GM23338 (cell line): Measurements from ENCODE around the gene TNIP2. TPM values are rescaled to one million over a fixed set of nuclear protein-coding genes. Genes with fewer than 3 reads are reported as not detected.

Source experiments
- ATAC-seq: fragments of 200-7000 bp; cut with Tn5 transposase; 3 replicates; pipeline ENCODE4 v1.9.1; 2020
- DNase-seq: peaks from one replicate; pipeline ENCODE4 v3.0.0-alpha.2; 2015; ENCODE audit warnings: low spot score
- H2AFZ ChIP-seq: fragments of 200-600 bp; sonication (generic); 2 replicates; pipeline ENCODE4 v1.8.0; 2016; ENCODE audit warnings: antibody characterized with exemption, mild to moderate bottlenecking, moderate library complexity
- H3F3A ChIP-seq: fragments of 200-600 bp; sonication (generic); replicated peaks from 2 replicates; pipeline ENCODE4 v1.8.0; 2017; ENCODE audit warnings: antibody characterized with exemption, mixed run types, low read depth
- H3K27ac ChIP-seq: fragments of 200-600 bp; sonication (generic); 2 replicates; pipeline ENCODE4 v1.6.1; 2016; ENCODE audit warnings: low read depth
- H3K27me3 ChIP-seq: fragments of 200-600 bp; sonication (generic); 2 replicates; pipeline ENCODE4 v1.8.0; 2016; ENCODE audit warnings: mild to moderate bottlenecking, mixed run types, moderate library complexity; ENCODE audit not compliant: insufficient read depth
- H3K36me3 ChIP-seq: fragments of 200-600 bp; sonication (generic); 2 replicates; pipeline ENCODE4 v1.8.0; 2016; ENCODE audit warnings: mild to moderate bottlenecking; ENCODE audit not compliant: insufficient read depth
- H3K4me1 ChIP-seq: fragments of 200-600 bp; sonication (generic); 2 replicates; pipeline ENCODE4 v1.8.0; 2016; ENCODE audit warnings: mild to moderate bottlenecking, moderate library complexity; ENCODE audit not compliant: insufficient read depth
- H3K4me2 ChIP-seq: fragments of 200-600 bp; sonication (generic); 2 replicates; pipeline ENCODE4 v1.7.1; 2017; ENCODE audit warnings: mixed run types
- H3K4me3 ChIP-seq: fragments of 200-600 bp; sonication (generic); 2 replicates; pipeline ENCODE4 v1.6.1; 2016; ENCODE audit warnings: mixed run types
- H3K79me2 ChIP-seq: fragments of 200-600 bp; sonication (generic); replicated peaks from 2 replicates; pipeline ENCODE4 v1.8.0; 2017; ENCODE audit warnings: mild to moderate bottlenecking; ENCODE audit not compliant: insufficient read depth
- H3K9me2 ChIP-seq: fragments of 200-600 bp; sonication (generic); 2 replicates; pipeline ENCODE4 v1.8.0; 2017; ENCODE audit not compliant: insufficient read depth
- H4K20me1 ChIP-seq: fragments of 200-600 bp; sonication (generic); replicated peaks from 2 replicates; pipeline ENCODE4 v1.8.0; 2017; ENCODE audit warnings: mild to moderate bottlenecking; ENCODE audit not compliant: insufficient read depth
- H3K27ac Mint-ChIP-seq: 2 replicates; pipeline ENCODE4 v1.8.0; 2020; ENCODE audit warnings: inconsistent platforms, mild to moderate bottlenecking, moderate library complexity, mixed read lengths
- H3K27me3 Mint-ChIP-seq: 3 replicates; pipeline ENCODE4 v1.8.0; 2022; ENCODE audit warnings: low read depth, mild to moderate bottlenecking, moderate library complexity, mixed read lengths, inconsistent platforms; ENCODE audit not compliant: insufficient read depth, poor library complexity
- H3K36me3 Mint-ChIP-seq: 3 replicates; pipeline ENCODE4 v1.8.0; 2021; ENCODE audit warnings: low read depth, mild to moderate bottlenecking, inconsistent platforms, moderate library complexity, mixed read lengths
- H3K4me1 Mint-ChIP-seq: 3 replicates; pipeline ENCODE4 v1.8.0; 2020; ENCODE audit warnings: mild to moderate bottlenecking, inconsistent platforms, mixed read lengths
- H3K4me3 Mint-ChIP-seq: 3 replicates; pipeline ENCODE4 v1.8.0; 2021; ENCODE audit warnings: moderate library complexity, mild to moderate bottlenecking, inconsistent platforms, mixed read lengths
- H3K9me3 Mint-ChIP-seq: 3 replicates; pipeline ENCODE4 v1.8.0; 2020; ENCODE audit warnings: moderate library complexity, mild to moderate bottlenecking, inconsistent platforms, mixed read lengths
- CREB1 ChIP-seq: fragments of 250-450 bp; sonication (Bioruptor Pico); IDR thresholded peaks from 2 replicates; pipeline ENCODE4 v1.5.0; 2020; ENCODE audit warnings: low read depth, mild to moderate bottlenecking, moderate library complexity
- CTCF ChIP-seq, 2 experiments: fragments of 200-600 bp in 1 of 2; sonication (generic) in 1 of 2; conservative IDR thresholded peaks; 2 replicates each; pipeline versions ENCODE4 v1.5.1 to v1.6.1; 2016 to 2017; ENCODE audit warnings: antibody characterized with exemption in 2 of 2, low read depth in 2 of 2, mild to moderate bottlenecking in 2 of 2, moderate library complexity in 1 of 2
- EZH2 ChIP-seq: fragments of 200-600 bp; sonication (generic); IDR thresholded peaks from one replicate; pipeline ENCODE4 v1.8.0; 2017; ENCODE audit warnings: antibody characterized with exemption, mild to moderate bottlenecking, low read depth; ENCODE audit not compliant: unreplicated experiment
- EZH2phosphoT487 ChIP-seq: fragments of 200-600 bp; sonication (generic); IDR thresholded peaks from one replicate; pipeline ENCODE4 v1.8.1; 2018; ENCODE audit warnings: antibody characterized with exemption; ENCODE audit not compliant: unreplicated experiment
- JUNB ChIP-seq: IDR thresholded peaks from one replicate; pipeline ENCODE4 v1.6.1; 2016; ENCODE audit warnings: antibody characterized with exemption; ENCODE audit not compliant: unreplicated experiment
- NANOG ChIP-seq: IDR thresholded peaks from 2 replicates; pipeline ENCODE4 v1.6.1; 2016; ENCODE audit warnings: antibody characterized with exemption, borderline replicate concordance
- POLR2AphosphoS5 ChIP-seq: IDR thresholded peaks from 2 replicates; pipeline ENCODE4 v1.6.1; 2016; ENCODE audit warnings: antibody characterized with exemption, low read depth
- REST ChIP-seq: IDR thresholded peaks from one replicate; pipeline ENCODE4 v1.6.1; 2018; ENCODE audit warnings: antibody characterized with exemption; ENCODE audit not compliant: unreplicated experiment
- STAT1 ChIP-seq: IDR thresholded peaks from one replicate; pipeline ENCODE4 v1.6.1; 2016; ENCODE audit warnings: antibody characterized with exemption; ENCODE audit not compliant: unreplicated experiment
- ZNF114 ChIP-seq: fragments of 250-450 bp; sonication (Bioruptor Pico); IDR thresholded peaks from 2 replicates; pipeline ENCODE4 v1.5.0; 2020; ENCODE audit warnings: mild to moderate bottlenecking, moderate library complexity
- polyA plus RNA-seq: library from polyadenylated mRNA; unstranded; fragments of >200 nt; fragmentation: Nextera tagmentation; extraction: Ambion mirVana; gene quantifications from 2 replicates; pipeline ENCODE4 v1.2.1, GENCODE V29; 2016
- total RNA-seq: library from RNA; depleted of rRNA; stranded (reverse); fragments of >200 nt; shearing (Covaris generic); gene quantifications from 2 replicates; pipeline ENCODE4 v1.2.3, GENCODE V29; 2014
- TF ChIP-seq, protein P1 (sequence below): fragments of 250-450 bp; sonication (Bioruptor Pico); IDR thresholded peaks from 2 replicates; pipeline ENCODE4 v1.5.0; 2020; ENCODE audit warnings: mild to moderate bottlenecking, moderate library complexity
- TF ChIP-seq, protein P2 (sequence below): IDR thresholded peaks from 2 replicates; pipeline ENCODE4 v1.6.1; 2016; ENCODE audit warnings: antibody characterized with exemption

TNIP2 gene
- total and polyA plus RNA-seq, 2 experiments from 2014 or later: 34.8 to 61.4 TPM

DNA sequence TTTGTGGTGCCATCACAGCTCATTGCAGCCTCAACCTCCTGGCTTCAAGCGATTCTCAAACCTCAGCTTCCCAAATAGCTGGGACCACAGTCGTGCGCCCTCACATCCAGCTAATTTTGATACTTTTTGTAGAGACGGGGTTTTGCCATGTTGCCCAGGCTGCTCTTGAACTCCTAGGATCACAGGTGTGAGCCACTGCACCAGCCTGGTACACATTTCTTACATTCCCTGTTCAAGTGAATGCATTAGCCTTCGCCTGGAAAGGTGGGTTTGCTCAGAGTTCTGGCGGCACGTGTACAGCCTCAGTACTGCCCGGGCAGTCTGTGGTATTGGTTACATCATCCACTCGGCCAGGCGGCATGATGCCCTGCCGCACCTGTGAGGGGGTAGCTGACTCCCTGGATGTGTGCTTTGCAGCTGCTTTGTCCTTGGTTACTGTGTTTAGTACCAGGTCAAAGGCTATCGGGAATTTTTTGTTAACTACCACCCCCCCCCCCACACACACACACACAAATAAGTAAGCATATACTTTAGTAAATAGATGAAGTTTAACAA, 57.1 kb downstream of the TNIP2 start:
- Histone ChIP-seq H3K4me3 (no peak overlapping the region), H3K4me1 (no peaks in the 10 kb centered on the region), H3K36me3 (peaks cover 35% of the 10 kb centered on the region), H3K4me2 (no peak overlapping the region), H3F3A (no peaks in the 10 kb centered on the region), H4K20me1 (no peaks in the 10 kb centered on the region; the same call in 1 of the 2 replicates), H2AFZ (no peak overlapping the region), H3K27me3 (no peaks in the 10 kb centered on the region), H3K9me2 (no peaks in the 10 kb centered on the region), H3K79me2 (no peaks in the 10 kb centered on the region), H3K27ac (peak overlapping the region; percentile 6; the same call in 1 of the 2 replicates)
- Mint-ChIP-seq H3K4me3 (no peak overlapping the region), H3K27me3 (peaks cover 5% of the 10 kb centered on the region), H3K9me3 (no peaks in the 10 kb centered on the region), H3K27ac (peak overlapping the region; percentile 39; the same call in 1 of the 2 replicates), H3K4me1 (no peaks in the 10 kb centered on the region), H3K36me3 (peaks cover 82% of the 10 kb centered on the region)
- TF ChIP-seq, protein P1, sequence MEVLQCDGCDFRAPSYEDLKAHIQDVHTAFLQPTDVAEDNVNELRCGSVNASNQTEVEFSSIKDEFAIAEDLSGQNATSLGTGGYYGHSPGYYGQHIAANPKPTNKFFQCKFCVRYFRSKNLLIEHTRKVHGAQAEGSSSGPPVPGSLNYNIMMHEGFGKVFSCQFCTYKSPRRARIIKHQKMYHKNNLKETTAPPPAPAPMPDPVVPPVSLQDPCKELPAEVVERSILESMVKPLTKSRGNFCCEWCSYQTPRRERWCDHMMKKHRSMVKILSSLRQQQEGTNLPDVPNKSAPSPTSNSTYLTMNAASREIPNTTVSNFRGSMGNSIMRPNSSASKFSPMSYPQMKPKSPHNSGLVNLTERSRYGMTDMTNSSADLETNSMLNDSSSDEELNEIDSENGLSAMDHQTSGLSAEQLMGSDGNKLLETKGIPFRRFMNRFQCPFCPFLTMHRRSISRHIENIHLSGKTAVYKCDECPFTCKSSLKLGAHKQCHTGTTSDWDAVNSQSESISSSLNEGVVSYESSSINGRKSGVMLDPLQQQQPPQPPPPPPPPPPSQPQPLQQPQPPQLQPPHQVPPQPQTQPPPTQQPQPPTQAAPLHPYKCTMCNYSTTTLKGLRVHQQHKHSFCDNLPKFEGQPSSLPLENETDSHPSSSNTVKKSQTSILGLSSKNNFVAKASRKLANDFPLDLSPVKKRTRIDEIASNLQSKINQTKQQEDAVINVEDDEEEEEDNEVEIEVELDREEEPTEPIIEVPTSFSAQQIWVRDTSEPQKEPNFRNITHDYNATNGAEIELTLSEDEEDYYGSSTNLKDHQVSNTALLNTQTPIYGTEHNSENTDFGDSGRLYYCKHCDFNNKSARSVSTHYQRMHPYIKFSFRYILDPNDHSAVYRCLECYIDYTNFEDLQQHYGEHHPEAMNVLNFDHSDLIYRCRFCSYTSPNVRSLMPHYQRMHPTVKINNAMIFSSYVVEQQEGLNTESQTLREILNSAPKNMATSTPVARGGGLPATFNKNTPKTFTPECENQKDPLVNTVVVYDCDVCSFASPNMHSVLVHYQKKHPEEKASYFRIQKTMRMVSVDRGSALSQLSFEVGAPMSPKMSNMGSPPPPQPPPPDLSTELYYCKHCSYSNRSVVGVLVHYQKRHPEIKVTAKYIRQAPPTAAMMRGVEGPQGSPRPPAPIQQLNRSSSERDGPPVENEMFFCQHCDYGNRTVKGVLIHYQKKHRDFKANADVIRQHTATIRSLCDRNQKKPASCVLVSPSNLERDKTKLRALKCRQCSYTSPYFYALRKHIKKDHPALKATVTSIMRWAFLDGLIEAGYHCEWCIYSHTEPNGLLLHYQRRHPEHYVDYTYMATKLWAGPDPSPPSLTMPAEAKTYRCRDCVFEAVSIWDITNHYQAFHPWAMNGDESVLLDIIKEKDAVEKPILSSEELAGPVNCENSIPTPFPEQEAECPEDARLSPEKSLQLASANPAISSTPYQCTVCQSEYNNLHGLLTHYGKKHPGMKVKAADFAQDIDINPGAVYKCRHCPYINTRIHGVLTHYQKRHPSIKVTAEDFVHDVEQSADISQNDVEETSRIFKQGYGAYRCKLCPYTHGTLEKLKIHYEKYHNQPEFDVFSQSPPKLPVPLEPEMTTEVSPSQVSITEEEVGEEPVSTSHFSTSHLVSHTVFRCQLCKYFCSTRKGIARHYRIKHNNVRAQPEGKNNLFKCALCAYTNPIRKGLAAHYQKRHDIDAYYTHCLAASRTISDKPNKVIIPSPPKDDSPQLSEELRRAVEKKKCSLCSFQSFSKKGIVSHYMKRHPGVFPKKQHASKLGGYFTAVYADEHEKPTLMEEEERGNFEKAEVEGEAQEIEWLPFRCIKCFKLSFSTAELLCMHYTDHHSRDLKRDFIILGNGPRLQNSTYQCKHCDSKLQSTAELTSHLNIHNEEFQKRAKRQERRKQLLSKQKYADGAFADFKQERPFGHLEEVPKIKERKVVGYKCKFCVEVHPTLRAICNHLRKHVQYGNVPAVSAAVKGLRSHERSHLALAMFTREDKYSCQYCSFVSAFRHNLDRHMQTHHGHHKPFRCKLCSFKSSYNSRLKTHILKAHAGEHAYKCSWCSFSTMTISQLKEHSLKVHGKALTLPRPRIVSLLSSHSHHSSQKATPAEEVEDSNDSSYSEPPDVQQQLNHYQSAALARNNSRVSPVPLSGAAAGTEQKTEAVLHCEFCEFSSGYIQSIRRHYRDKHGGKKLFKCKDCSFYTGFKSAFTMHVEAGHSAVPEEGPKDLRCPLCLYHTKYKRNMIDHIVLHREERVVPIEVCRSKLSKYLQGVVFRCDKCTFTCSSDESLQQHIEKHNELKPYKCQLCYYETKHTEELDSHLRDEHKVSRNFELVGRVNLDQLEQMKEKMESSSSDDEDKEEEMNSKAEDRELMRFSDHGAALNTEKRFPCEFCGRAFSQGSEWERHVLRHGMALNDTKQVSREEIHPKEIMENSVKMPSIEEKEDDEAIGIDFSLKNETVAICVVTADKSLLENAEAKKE: no peak
- TF ChIP-seq REST (no peak), EZH2 (no peak), STAT1 (no peak), NANOG (no peak), JUNB (no peak), CREB1 (CRISPR knock-in tag) (no peak), CTCF (conservative IDR thresholded peaks at IDR 0.05; ENCODE audit: low read depth in 2 of 2) (no peak), ZNF114 (CRISPR knock-in tag) (no peak), POLR2AphosphoS5 (no peak), EZH2phosphoT487 (no peak)
- TF ChIP-seq, protein P2, sequence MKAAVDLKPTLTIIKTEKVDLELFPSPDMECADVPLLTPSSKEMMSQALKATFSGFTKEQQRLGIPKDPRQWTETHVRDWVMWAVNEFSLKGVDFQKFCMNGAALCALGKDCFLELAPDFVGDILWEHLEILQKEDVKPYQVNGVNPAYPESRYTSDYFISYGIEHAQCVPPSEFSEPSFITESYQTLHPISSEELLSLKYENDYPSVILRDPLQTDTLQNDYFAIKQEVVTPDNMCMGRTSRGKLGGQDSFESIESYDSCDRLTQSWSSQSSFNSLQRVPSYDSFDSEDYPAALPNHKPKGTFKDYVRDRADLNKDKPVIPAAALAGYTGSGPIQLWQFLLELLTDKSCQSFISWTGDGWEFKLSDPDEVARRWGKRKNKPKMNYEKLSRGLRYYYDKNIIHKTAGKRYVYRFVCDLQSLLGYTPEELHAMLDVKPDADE: no peak
- DNase-seq (no peak), ATAC-seq (no peak)
